Peyer's patch (tissue), 4 donors: ENCODE results near the gene RNU1-3. TPM values are rescaled to one million over a fixed set of nuclear protein-coding genes. Genes with fewer than 3 reads are reported as not detected.
"Not testable (repeated sequence)": the region's sequence is repeated elsewhere in the genome, so short reads cannot be mapped to it uniquely, and the experiment has no call there.

Experiments used
- DNase-seq, 3 donors: peaks; one replicate each; pipeline ENCODE4 v3.0.0-alpha.2; 2017 to 2019
- H3K27ac ChIP-seq, 4 donors: fragments of 200-600 bp; sonication (generic); one replicate each; pipeline ENCODE4 v1.5.1; 2016 to 2019
- H3K27me3 ChIP-seq, 2 donors: fragments of 200-600 bp; sonication (generic); one replicate each; pipeline ENCODE4 v1.5.1; 2019
- H3K36me3 ChIP-seq, 3 donors: fragments of 200-600 bp; sonication (generic); one replicate each; pipeline ENCODE4 v1.5.1; 2016 to 2019
- H3K4me1 ChIP-seq, 4 donors: fragments of 200-600 bp; sonication (generic); one replicate each; pipeline ENCODE4 v1.5.1; 2016 to 2019
- H3K4me3 ChIP-seq, 4 donors: fragments of 200-600 bp; sonication (generic); 1 replicate in 3 of 4; 2 replicates in 1 of 4; pipeline ENCODE4 v1.5.1; 2016 to 2019; ENCODE audit warnings: mild to moderate bottlenecking in 1 of 4
- H3K9me3 ChIP-seq, 4 donors: fragments of 200-600 bp; sonication (generic); one replicate each; pipeline ENCODE4 v1.5.1; 2016 to 2019; ENCODE audit warnings: mild to moderate bottlenecking in 1 of 4
- CTCF ChIP-seq, 6 experiments: fragments of 450-650 bp in 4 of 6; fragments of 200-600 bp in 2 of 6; sonication (generic) in 1 of 6; IDR thresholded peaks; one replicate each; pipeline ENCODE4 v1.5.1; 2017 to 2019; ENCODE audit warnings: antibody characterized with exemption in 6 of 6, mild to moderate bottlenecking in 3 of 6, moderate library complexity in 1 of 6
- POLR2A ChIP-seq, 2 donors: fragments of 450-650 bp; IDR thresholded peaks; one replicate each; pipeline ENCODE4 v1.5.1; 2017; ENCODE audit warnings: antibody characterized with exemption in 2 of 2, mild to moderate bottlenecking in 2 of 2, moderate library complexity in 2 of 2
- small RNA-seq, 2 donors: library from RNA; depleted of rRNA; stranded (forward); fragments of <200 nt; gene quantifications; one replicate each; pipeline ENCODE3, GENCODE V24; 2016
- total RNA-seq, 4 donors: library from RNA; depleted of rRNA; stranded (reverse); fragments of >200 nt; gene quantifications; one replicate each; pipeline ENCODE4 v1.1.0, GENCODE V29; 2016

The RNU1-3 gene
- total RNA-seq, 4 donors from 2014 or later = under 0.01 TPM

GRCh38 chr1:16621300-16621658 lies 45.5 kb downstream of the RNU1-3 start:
- Histone ChIP-seq H3K9me3 (no peaks in the 10 kb centered on the region), H3K27ac (no peak overlapping the region), H3K36me3 (peaks cover 0 to 63% (median 0%) of the 10 kb centered on the region in 3 donors), H3K27me3 (no peaks in the 10 kb centered on the region), H3K4me3 (no peak overlapping the region), H3K4me1 (peaks cover 0 to 15% (median 0%) of the 10 kb centered on the region in 4 donors)
- TF ChIP-seq CTCF (IDR thresholded peaks at IDR 0.05) (peak in 1 of 6 experiments; percentile 1), POLR2A (IDR thresholded peaks at IDR 0.05) (no peak)
- DNase-seq = no peak

- H3K27ac ChIP-seq, H3K4me3 ChIP-seq, H3K9me3 ChIP-seq, H3K27me3 ChIP-seq: not testable (repeated sequence)
- DNase-seq = peak; percentile 15 to 57 (median 52)
- H3K4me1 ChIP-seq = peaks cover 0 to 15% (median 0%) of the 10 kb centered on the region in 4 donors
- peaks cover 0 to 53% (median 0%) of the 10 kb centered on the region in 3 donors for H3K36me3 ChIP-seq
These were observed 46.8 kb downstream of the RNU1-3 start for GRCh38 chr1:16619803-16620501.

GRCh38 chr1:16618719-16619118 lies 48.0 kb downstream of the RNU1-3 start:
- H3K27me3 ChIP-seq = no peaks in the 10 kb centered on the region
- H3K4me3 ChIP-seq = no peak overlapping the region
- DNase-seq = peak; percentile 15 to 58 (median 55)
- peaks cover 0 to 45% (median 0%) of the 10 kb centered on the region in 3 donors for H3K36me3 ChIP-seq
- peaks cover under 1 to 15% (median 3%) of the 10 kb centered on the region in 4 donors for H3K4me1 ChIP-seq
- H3K27ac ChIP-seq = no peak overlapping the region
- no peak for TF ChIP-seq POLR2A (IDR thresholded peaks at IDR 0.05)
- TF ChIP-seq CTCF (IDR thresholded peaks at IDR 0.05) = no peak
- no peaks in the 10 kb centered on the region for H3K9me3 ChIP-seq

- H3K4me3 ChIP-seq = no peak overlapping the region
- no peaks in the 10 kb centered on the region for H3K9me3 ChIP-seq
- peak in 2 of 3 donors; percentile 15 to 36 for DNase-seq
- H3K27me3 ChIP-seq = no peaks in the 10 kb centered on the region
- no peak overlapping the region for H3K27ac ChIP-seq
- TF ChIP-seq CTCF (IDR thresholded peaks at IDR 0.05) = no peak
- no peak for TF ChIP-seq POLR2A (IDR thresholded peaks at IDR 0.05)
- H3K4me1 ChIP-seq = peaks cover 3 to 17% (median 7%) of the 10 kb centered on the region in 4 donors
- H3K36me3 ChIP-seq = peaks cover 0 to 37% (median 0%) of the 10 kb centered on the region in 3 donors
These were observed 48.8 kb downstream of the RNU1-3 start for GRCh38 chr1:16617778-16618580.

GRCh38 chr1:16617114-16617631 lies 49.6 kb downstream of the RNU1-3 start:
- Histone ChIP-seq H3K27me3 (no peaks in the 10 kb centered on the region), H3K9me3 (no peaks in the 10 kb centered on the region), H3K27ac (no peak overlapping the region), H3K4me3 (no peak overlapping the region), H3K4me1 (peaks cover 3 to 20% (median 11%) of the 10 kb centered on the region in 4 donors), H3K36me3 (peaks cover 0 to 29% (median 0%) of the 10 kb centered on the region in 3 donors)
- no peak for TF ChIP-seq POLR2A (IDR thresholded peaks at IDR 0.05)
- TF ChIP-seq CTCF (IDR thresholded peaks at IDR 0.05) = no peak
- peak; percentile 18 to 62 (median 56) for DNase-seq

Small RNA genes lying within 50 kb of the gene (small RNA-seq; reads per million reads assigned to genes)
- gene RNU1-3 = 0 reads per million in 2 donors

Other genes with a start within 250 kb of the RNU1-3 start
- gene SPATA21, start 229.5 kb downstream of the RNU1-3 start, total RNA-seq = not detected
- 10 to 100 TPM; 32.1 to 53.1 (median 38.6) TPM for gene NECAP2, start 226.2 kb downstream of the RNU1-3 start, total RNA-seq
- gene RNU1-1, start 152.7 kb downstream of the RNU1-3 start, total RNA-seq = under 1 TPM; under 0.01 TPM
- 100 to 1,000 TPM in 3 of 4 donors, 10 to 100 TPM in 1; 73.9 to 145 (median 115) TPM for gene NBPF1, start 53.4 kb downstream of the RNU1-3 start, total RNA-seq
- under 1 TPM; under 0.01 TPM for gene RNU1-4, start 73.6 kb upstream of the RNU1-3 start, total RNA-seq
- under 1 TPM; under 0.01 TPM for gene RNU1-2, start 229.0 kb upstream of the RNU1-3 start, total RNA-seq